MM.1S (cell line): ENCODE results near the gene CRY1.
A peak's percentile ranks its signal among the peaks of the same experiment; 100 is the strongest.

Experiments used
- DNase-seq: peaks from one replicate; pipeline ENCODE4 v3.0.0-alpha.2; 2015
- H2AFZ ChIP-seq: fragments of 300-600 bp; sonication (generic); 2 replicates; pipeline ENCODE4 v1.6.0; 2016; ENCODE audit warnings: antibody characterized with exemption, low read length
- H3F3A ChIP-seq: fragments of 300-600 bp; sonication (generic); 2 replicates; pipeline ENCODE4 v1.6.1; 2016; ENCODE audit warnings: mild to moderate bottlenecking, antibody characterized with exemption, low read length, moderate library complexity, mixed read lengths; ENCODE audit not compliant: insufficient read depth
- H3K27ac ChIP-seq: fragments of 300-600 bp; sonication (generic); 2 replicates; pipeline ENCODE4 v1.5.1; 2016; ENCODE audit warnings: mild to moderate bottlenecking, low read length
- H3K27me3 ChIP-seq: fragments of 300-600 bp; sonication (generic); replicated peaks from 2 replicates; pipeline ENCODE4 v1.6.0; 2016; ENCODE audit warnings: low read length; ENCODE audit not compliant: insufficient read depth
- H3K36me3 ChIP-seq: fragments of 300-600 bp; sonication (generic); replicated peaks from 2 replicates; pipeline ENCODE4 v1.6.1; 2016; ENCODE audit warnings: mild to moderate bottlenecking, low read length, mixed read lengths; ENCODE audit not compliant: insufficient read depth
- H3K4me1 ChIP-seq: fragments of 300-600 bp; sonication (generic); 2 replicates; pipeline ENCODE4 v1.6.1; 2016; ENCODE audit warnings: low read length, mixed read lengths
- H3K4me2 ChIP-seq: fragments of 300-600 bp; sonication (generic); 2 replicates; pipeline ENCODE4 v1.6.0; 2016; ENCODE audit warnings: low read depth, low read length
- H3K4me3 ChIP-seq: fragments of 300-600 bp; sonication (generic); 2 replicates; pipeline ENCODE4 v1.5.1; 2016; ENCODE audit warnings: low read length, mixed read lengths
- H3K79me2 ChIP-seq: fragments of 300-600 bp; sonication (generic); 2 replicates; pipeline ENCODE4 v1.6.1; 2016; ENCODE audit warnings: mixed run types, low read length, mixed read lengths
- H3K9ac ChIP-seq: fragments of 300-600 bp; sonication (generic); 2 replicates; pipeline ENCODE4 v1.6.1; 2016; ENCODE audit warnings: low read length, mixed read lengths
- H3K9me2 ChIP-seq: fragments of 300-600 bp; sonication (generic); replicated peaks from 2 replicates; pipeline ENCODE4 v1.6.1; 2016; ENCODE audit warnings: mild to moderate bottlenecking, low read length, mixed read lengths; ENCODE audit not compliant: insufficient read depth
- H3K9me3 ChIP-seq: fragments of 300-600 bp; sonication (generic); replicated peaks from 2 replicates; pipeline ENCODE4 v1.6.1; 2016; ENCODE audit warnings: mild to moderate bottlenecking, low read length, mixed read lengths; ENCODE audit not compliant: insufficient read depth
- H4K20me1 ChIP-seq: fragments of 300-600 bp; sonication (generic); 2 replicates; pipeline ENCODE4 v1.6.1; 2016; ENCODE audit warnings: mild to moderate bottlenecking, low read length, moderate library complexity, mixed read lengths; ENCODE audit not compliant: insufficient read depth
- EZH2 ChIP-seq: fragments of 300-600 bp; sonication (generic); optimal IDR thresholded peaks from 2 replicates; pipeline ENCODE3; 2017; ENCODE audit warnings: low read depth, mild to moderate bottlenecking, antibody characterized with exemption, low read length, mixed read lengths
- EZH2phosphoT487 ChIP-seq: fragments of 300-600 bp; sonication (generic); IDR thresholded peaks from 2 replicates; pipeline ENCODE4 v1.6.1; 2018; ENCODE audit warnings: antibody characterized with exemption, low read length
- TF ChIP-seq, protein P1 (sequence below): fragments of 300-600 bp; sonication (generic); IDR thresholded peaks from 2 replicates; pipeline ENCODE4 v1.5.1; 2016; ENCODE audit warnings: antibody characterized with exemption, low read length, mixed read lengths

Gene CRY1

DNA sequence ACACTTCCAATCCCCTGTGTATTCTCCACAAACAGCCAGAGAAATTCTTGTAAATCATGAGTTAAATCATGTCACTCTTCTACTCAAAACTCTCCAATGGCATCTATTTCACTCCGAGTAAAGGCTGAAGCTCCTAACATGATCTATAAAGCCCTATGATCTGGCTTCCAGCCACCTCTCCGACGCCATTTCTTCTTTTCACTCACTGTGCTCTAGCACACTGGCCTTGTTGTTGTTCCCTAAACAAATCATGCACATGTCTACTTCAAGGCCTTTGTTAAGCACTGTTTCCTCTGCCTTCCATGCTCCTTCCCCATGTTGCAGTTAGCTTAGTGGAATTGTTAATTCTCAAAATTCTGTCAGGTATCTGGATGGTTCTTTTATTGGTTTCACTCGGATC is 76.3 kb downstream of the CRY1 start:
- Histone ChIP-seq H3K4me3 (no peak overlapping the region), H3K27me3 (no peaks in the 10 kb centered on the region), H3K36me3 (no peaks in the 10 kb centered on the region), H3F3A (no peaks in the 10 kb centered on the region), H3K9me3 (no peaks in the 10 kb centered on the region), H3K79me2 (no peaks in the 10 kb centered on the region), H2AFZ (no peak overlapping the region), H3K4me1 (0 out of 2 replicates have a peak, but pooled peaks cover 3% of the 10 kb centered on the region), H3K4me2 (no peak overlapping the region), H3K9ac (no peak overlapping the region), H4K20me1 (no peaks in the 10 kb centered on the region), H3K27ac (no peak overlapping the region), H3K9me2 (no peaks in the 10 kb centered on the region)
- no peak for TF ChIP-seq EZH2
- TF ChIP-seq EZH2phosphoT487: no peak
- TF ChIP-seq, protein P1, sequence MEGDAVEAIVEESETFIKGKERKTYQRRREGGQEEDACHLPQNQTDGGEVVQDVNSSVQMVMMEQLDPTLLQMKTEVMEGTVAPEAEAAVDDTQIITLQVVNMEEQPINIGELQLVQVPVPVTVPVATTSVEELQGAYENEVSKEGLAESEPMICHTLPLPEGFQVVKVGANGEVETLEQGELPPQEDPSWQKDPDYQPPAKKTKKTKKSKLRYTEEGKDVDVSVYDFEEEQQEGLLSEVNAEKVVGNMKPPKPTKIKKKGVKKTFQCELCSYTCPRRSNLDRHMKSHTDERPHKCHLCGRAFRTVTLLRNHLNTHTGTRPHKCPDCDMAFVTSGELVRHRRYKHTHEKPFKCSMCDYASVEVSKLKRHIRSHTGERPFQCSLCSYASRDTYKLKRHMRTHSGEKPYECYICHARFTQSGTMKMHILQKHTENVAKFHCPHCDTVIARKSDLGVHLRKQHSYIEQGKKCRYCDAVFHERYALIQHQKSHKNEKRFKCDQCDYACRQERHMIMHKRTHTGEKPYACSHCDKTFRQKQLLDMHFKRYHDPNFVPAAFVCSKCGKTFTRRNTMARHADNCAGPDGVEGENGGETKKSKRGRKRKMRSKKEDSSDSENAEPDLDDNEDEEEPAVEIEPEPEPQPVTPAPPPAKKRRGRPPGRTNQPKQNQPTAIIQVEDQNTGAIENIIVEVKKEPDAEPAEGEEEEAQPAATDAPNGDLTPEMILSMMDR: no peak
- DNase-seq: no peak

DNA sequence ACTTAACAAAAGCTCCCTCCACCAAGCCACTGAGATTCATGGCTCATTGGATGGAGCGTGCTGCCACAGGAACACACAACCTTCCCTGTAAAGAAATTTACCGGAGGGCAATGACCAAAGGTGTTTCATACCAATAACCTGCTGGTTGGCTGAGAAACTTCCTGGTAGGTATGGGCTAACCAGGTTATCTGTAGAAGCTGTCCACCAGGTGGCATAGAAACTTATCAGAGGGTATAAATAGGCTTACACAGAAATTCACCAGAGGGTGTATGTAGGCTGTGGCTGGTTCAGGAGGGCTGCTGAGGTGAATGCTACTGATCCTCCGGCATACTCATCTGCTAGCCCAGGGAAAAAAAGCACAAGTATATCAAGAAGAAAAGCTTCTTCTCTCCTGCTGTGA is 79.3 kb downstream of the CRY1 start:
- H3K36me3 ChIP-seq: no peaks in the 10 kb centered on the region
- TF ChIP-seq, protein P1: peak; percentile 47
- no peak for TF ChIP-seq EZH2
- peaks cover 11% of the 10 kb centered on the region for H3K4me1 ChIP-seq
- no peaks in the 10 kb centered on the region for H3K27me3 ChIP-seq
- H3F3A ChIP-seq: no peaks in the 10 kb centered on the region
- no peak overlapping the region for H3K4me2 ChIP-seq
- no peak overlapping the region for H3K4me3 ChIP-seq
- H2AFZ ChIP-seq: no peak overlapping the region
- no peaks in the 10 kb centered on the region for H4K20me1 ChIP-seq
- no peak overlapping the region for H3K27ac ChIP-seq
- H3K9ac ChIP-seq: no peak overlapping the region
- H3K9me3 ChIP-seq: no peaks in the 10 kb centered on the region
- H3K79me2 ChIP-seq: no peaks in the 10 kb centered on the region
- DNase-seq: peak; percentile 52
- no peaks in the 10 kb centered on the region for H3K9me2 ChIP-seq

DNA sequence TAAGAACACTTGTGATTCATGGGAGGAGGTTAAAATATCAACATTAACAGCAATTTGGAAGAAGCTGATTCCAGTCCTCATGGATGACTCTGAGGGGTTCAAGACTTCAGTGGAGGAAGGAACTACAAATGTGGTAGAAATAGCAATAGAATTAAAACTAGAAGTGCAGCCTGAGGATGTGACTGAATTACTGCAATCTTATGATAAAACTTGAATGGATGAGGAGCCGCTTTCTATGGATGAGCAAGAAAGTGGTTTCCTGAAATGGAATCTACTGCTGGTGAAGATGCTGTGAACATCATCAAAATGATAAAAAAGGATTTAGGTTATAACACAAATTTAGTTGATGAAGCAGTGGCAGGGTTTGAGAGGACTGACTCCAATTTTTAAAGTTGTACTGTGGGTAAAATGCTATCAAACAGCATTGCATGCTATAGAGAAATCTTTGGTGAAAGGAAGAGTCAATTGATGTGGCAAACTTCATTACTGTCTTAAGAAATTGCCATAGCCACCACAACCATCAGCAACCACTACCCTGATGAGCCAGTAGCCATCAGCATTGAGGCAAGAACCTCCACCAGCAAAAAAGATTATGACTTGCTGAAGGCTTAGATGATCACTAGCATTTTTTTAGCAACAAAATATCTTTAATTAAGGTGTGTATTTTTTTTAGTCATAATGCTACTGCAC is 80.5 kb downstream of the CRY1 start:
- no peaks in the 10 kb centered on the region for H3K9me2 ChIP-seq
- H3K79me2 ChIP-seq: no peaks in the 10 kb centered on the region
- H3K9me3 ChIP-seq: no peaks in the 10 kb centered on the region
- no peaks in the 10 kb centered on the region for H3K27me3 ChIP-seq
- peaks cover 11% of the 10 kb centered on the region for H3K4me1 ChIP-seq
- no peak overlapping the region for H3K4me3 ChIP-seq
- no peak overlapping the region for H3K27ac ChIP-seq
- H3K4me2 ChIP-seq: no peak overlapping the region
- DNase-seq: no peak
- H3K36me3 ChIP-seq: no peaks in the 10 kb centered on the region
- no peaks in the 10 kb centered on the region for H4K20me1 ChIP-seq
- no peak overlapping the region for H3K9ac ChIP-seq
- H2AFZ ChIP-seq: no peak overlapping the region
- TF ChIP-seq EZH2: no peak
- TF ChIP-seq EZH2phosphoT487: no peak
- H3F3A ChIP-seq: no peaks in the 10 kb centered on the region

DNA sequence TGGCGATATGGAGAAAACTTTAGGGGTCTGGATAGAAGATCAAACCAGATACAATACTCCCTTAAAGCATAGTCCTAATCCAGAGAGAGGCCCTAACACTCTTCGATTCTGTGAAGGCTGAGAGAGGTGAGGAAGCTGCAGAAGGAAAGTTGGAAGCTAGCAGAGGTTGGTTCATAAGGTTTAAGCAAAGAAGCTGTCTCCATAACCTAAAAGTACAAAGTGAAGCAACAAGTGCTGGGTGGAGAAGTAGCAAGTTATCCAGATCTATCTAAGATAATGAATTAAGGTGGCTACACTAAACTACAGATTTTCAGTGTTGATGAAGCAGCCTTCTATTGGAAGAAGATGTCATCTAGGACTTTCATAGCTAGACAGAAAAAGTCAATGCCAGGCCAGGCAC is 81.8 kb downstream of the CRY1 start:
- no peaks in the 10 kb centered on the region for H3K36me3 ChIP-seq
- TF ChIP-seq, protein P1: no peak
- TF ChIP-seq EZH2phosphoT487 (no peak), EZH2 (no peak)
- no peak overlapping the region for H2AFZ ChIP-seq
- peaks cover 11% of the 10 kb centered on the region for H3K4me1 ChIP-seq
- no peak for DNase-seq
- H3K27me3 ChIP-seq: no peaks in the 10 kb centered on the region
- no peaks in the 10 kb centered on the region for H3F3A ChIP-seq
- no peaks in the 10 kb centered on the region for H3K9me2 ChIP-seq
- H4K20me1 ChIP-seq: no peaks in the 10 kb centered on the region
- no peaks in the 10 kb centered on the region for H3K9me3 ChIP-seq
- H3K9ac ChIP-seq: no peak overlapping the region
- H3K27ac ChIP-seq: no peak overlapping the region
- H3K4me2 ChIP-seq: no peak overlapping the region
- no peaks in the 10 kb centered on the region for H3K79me2 ChIP-seq
- H3K4me3 ChIP-seq: no peak overlapping the region
